ENCODE measurements around the gene NGF.
"Not testable (repeated sequence)": the region's sequence is repeated elsewhere in the genome, so short reads cannot be mapped to it uniquely, and the experiment has no call there.

Gene NGF

GRCh38 chr1:115337633-115338456 is at the start of gene NGF:
Gene NGF (minus strand): TSS chr1:115338249. CDS start chr1:115286795, 51,454 bp downstream.
- no peak for DNase-seq

GRCh38 chr1:115383455-115383854 is 45.4 kb upstream of the NGF start:
- DNase-seq = not testable (repeated sequence)

DNA sequence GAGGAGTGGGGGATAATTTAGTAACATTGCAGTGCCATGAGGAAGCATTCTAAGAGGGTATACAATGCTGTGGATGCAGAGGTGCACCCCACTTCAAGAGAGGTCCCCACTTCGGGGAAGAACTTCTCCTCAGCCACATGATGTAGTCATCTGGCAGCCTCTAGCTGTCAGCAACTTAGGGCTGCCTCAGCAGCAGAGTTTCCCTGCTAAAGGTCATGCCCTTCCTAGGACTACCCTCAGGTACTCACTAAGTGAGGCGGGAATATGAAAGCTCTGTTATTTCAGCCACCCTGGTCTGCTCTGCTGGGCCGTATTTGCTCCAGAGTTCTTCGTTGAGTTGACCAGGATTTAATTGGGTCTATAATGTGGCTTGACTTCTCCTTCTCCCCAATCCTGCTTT is 41.9 kb upstream of the NGF start:
- no peak for DNase-seq

GRCh38 chr1:115377411-115377810 is 39.4 kb upstream of the NGF start:
- no peak for DNase-seq

DNA sequence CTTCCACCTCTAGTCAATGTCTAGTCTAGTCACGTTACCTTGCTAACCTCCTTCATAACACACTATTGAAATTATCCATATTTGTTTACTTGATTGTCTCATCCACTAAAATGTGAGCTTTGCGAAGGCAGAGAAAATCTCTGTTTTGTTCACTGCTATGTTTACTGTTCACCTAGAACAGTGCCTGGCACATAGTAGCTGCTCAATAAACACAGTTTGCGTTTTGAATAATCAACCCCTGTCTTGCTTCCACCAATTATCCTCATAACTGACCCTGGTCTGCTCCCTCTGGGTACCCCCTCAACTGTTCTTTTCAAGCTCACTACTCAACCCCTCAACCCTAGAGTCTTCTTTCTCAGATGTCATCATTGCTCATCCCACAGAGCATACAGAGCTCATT is 36.5 kb upstream of the NGF start:
- no peak for DNase-seq

DNA sequence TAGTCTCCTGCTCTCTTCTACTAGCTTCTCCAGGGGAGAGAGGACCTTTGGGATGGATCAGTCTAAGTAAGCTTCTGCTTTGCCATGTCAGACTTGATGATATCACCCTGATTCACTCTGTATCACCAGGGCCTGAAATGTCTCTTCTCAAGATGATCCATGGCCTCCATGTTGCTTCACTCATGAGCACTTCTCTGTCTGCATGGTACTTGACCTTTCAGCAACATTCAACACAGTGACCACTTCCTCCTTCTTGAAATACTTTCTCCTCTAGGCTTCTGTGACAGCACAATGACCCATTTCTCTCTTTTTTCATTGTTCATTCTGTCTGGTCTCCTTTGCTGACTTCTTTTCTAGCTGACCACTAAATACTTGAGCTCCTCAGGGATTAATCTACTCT is 35.3 kb upstream of the NGF start:
- peak; percentile 74 to 93 for DNase-seq

DNA sequence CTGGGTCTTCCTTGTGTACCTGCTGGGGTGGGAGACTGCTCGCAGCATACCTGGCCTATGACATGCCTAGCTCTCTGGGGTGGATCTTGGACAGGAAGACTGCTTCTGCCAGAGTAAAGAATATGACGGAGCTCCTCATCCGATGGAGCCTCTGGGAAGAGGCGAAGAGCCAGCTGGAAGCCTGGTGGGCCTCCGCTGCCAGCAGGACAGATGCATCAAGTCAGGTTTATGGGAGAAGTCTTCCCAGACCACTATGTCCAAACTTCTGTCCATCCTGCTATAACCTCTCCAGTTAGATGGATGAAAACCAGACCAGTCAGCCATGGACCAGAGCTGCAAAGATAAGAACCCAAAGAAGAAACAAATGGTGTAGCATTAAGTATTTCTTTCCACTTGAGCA is 27.7 kb upstream of the NGF start:
- no peak for DNase-seq

DNA sequence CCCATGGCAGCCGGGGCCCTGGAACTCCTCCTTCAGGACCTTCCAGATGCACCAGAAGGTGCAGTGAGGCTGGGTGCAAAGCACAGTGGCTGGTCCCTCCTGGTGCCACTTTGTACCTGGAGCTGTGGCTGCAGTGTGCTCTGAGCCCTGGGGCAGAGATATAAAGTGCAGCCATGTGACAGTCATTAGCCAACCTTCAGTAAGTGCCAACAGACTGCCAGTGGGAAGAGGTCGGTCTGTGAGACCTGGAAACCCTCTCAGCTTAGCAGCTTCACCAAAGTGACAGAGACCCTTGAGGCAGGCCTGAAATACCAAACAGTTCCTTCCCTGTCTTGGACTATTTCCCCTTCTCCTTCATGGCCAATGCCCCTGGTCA is 26.7 kb upstream of the NGF start:
- DNase-seq = no peak

DNA sequence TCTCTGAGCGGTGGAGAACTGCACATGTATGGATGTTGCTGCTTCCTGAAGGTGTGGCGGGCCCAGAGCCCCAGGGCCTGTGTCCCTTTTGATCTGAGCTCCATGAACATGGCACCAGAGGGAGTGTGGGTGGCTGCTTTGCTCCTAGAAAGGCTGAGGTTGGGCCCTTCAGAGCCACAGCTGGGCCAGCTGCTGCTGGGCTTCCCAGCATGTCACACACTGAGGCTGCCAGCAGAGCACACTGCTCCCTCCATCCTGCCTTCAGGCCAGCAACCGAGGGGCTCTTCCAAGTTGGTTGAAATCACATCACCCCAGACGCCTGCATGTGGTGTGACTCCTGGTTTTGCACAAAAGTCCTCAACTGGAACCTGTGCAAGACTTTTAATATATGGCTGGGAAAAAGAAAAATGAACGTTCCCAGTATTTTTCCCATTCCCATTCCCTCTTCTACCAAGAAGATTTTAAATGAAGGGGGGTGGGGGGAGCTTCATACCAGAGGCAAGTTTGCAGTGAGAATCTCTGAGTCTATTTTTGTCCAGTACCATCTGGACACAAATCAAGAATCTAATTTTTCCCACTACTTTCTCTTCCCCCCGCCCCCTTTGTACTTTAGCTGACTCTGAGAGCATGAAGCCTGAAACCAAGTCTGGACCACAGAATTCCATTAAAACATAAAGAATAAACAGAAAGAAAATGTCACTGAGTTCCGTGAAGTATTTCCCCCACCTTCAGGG is 26.2 kb upstream of the NGF start:
- no peak for DNase-seq

GRCh38 chr1:115363171-115363570 is 25.1 kb upstream of the NGF start:
- no peak for DNase-seq

- not testable (repeated sequence) for DNase-seq
These were observed 22.6 kb upstream of the NGF start for GRCh38 chr1:115360505-115361129.

- DNase-seq = not testable (repeated sequence)
These were observed 21.9 kb upstream of the NGF start for GRCh38 chr1:115359787-115360452.

DNA sequence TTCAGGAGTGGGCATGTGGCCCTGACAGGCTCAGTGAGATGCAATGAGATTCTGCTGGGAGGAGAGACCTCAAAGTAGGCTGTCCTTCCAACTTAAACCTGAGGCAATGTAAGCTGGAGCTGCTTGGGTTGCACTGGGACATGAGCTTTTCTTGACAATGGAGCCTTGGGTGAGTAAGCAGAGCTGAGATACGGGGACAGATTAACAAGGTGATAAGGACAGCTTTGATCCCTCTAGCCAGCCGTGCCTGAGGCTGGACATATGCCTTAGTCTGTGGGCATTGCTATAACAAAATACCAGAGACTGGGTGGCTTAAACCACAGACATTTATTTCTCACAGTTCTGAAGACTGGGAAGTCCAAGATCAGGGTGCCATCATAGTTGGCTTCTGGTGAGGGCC is 18.3 kb upstream of the NGF start:
- DNase-seq = no peak

- no peak for DNase-seq
These were observed 17.0 kb upstream of the NGF start for GRCh38 chr1:115355069-115355468.

DNA sequence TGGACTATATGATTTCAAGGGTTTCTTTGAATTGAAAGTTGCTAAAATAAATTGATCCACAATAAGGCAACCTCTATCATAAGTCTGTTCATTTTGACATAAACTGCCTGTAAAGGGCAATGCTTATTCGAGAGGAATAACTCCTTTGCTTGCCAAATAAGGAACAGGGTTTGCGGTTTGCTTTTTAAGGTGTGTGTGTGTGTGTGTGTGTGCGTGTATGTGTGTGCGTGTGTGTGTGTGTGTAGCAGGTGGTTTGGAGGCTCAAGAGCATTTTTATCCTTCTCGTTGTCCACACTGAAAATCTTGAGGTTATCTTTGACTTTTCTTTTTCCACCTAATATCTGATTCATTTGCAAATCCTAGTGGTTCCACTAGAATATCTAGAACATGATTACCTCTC is 13.1 kb upstream of the NGF start:
- no peak for DNase-seq

DNA sequence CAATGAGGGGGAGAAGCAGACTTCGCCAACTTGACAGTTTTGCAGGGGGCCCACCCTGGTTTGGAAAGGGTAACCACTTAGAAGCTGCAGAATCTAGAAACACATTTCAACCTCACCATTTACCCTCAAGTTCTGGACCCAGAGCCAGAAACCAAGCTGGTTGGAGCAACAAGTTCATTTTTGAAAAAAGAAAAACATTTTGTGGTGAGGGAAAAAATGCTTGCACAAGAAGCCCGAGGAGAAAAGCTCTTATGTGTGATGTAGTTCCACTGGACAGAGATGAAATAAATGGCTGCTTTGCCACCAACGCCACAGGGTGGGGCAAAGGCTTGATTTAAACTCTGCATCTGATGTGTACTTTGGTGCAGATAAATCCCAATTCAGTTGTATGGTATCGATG is 10.6 kb upstream of the NGF start:
- DNase-seq = no peak

DNA sequence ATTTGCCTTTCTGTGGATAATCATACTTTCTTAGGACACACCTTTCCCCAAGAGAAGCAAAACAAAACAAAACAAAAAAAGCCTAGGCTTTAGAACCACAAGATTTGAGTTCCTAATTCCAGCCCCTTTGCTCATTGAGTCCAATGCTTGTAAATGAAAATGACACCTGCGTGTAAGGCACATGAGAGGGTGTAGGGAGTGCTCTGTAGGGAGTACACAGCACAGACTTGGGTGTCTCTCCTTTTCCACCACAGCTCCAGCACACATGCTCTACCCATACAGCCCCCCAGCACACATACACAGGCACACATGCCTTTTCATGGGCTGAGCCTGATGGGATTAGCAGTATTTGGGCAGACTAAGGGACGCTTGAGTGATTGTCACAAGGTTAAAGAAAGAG is 9.2 kb upstream of the NGF start:
- no peak for DNase-seq

GRCh38 chr1:115343200-115343737 is 5.2 kb upstream of the NGF start:
- DNase-seq = no peak

GRCh38 chr1:115341948-115342347 is 3.9 kb upstream of the NGF start:
- DNase-seq = no peak

GRCh38 chr1:115340879-115341278 is 2.8 kb upstream of the NGF start:
- peak; percentile 4 to 8 for DNase-seq

DNA sequence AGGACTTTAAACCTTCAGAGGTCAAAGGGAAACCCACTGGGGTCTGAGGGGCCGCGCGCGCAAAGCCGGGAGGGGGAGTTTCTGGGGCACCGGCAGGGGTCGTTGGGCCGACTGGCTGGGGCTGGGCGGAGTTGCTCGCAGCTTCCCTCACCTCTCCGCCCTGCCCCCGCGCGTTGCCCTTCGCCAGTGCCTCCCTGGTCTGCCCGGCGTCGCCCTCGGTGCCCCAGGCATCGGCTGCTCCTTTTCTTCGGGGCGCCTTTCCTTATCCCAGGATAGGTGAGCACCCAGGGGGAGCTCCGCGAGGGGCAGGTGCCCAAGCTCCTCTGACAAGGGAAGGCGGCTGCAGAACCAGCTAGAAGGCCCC is 390 bp upstream of the NGF start:
- no peak for DNase-seq

DNA sequence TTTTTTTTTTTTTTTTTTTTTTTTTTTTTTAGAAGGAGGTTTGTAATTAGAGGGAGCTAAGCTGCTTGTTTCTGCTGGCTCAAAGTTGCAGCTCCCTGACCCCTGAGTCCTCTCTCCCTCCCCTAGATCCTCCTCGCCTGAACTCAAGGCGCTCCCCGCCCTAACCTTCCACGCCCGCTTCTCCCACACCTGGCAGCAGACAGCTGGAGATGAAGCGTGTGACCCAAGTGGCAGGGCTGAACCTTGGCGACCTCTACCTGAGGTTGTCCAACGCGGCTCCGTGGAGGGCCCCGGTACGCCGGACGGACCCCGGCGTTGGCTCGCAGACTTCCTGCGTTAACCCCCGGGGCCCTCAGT is 795 bp downstream of the NGF start:
- DNase-seq = no peak

- no peak for DNase-seq
These were observed 1.3 kb downstream of the NGF start for GRCh38 chr1:115336741-115337140.

Measured in inflammatory macrophage treated with lipopolysaccharide for 1 hour (primary cell).